ENCODE results near the gene MLXIP. TPM values are rescaled to one million over a fixed set of nuclear protein-coding genes. Genes with fewer than 3 reads are reported as not detected.

Gene MLXIP
- total and polyA plus RNA-seq, 2 of the 13 experiments (the other 11 are each of a cell fraction or from before 2014, with no cell fraction given) = 5.3 to 6.7 TPM

GRCh38 chr12:122062832-122063693, 15.5 kb upstream of the MLXIP start (continued):
- TF ChIP-seq ZNF503 (CRISPR knock-in tag; IDR thresholded peaks at IDR 0.05) (no peak), FUBP1 (CRISPR knock-in tag; IDR thresholded peaks at IDR 0.05; ENCODE audit: borderline replicate concordance) (no peak), ZBED4 (CRISPR knock-in tag; IDR thresholded peaks at IDR 0.05; ENCODE audit: borderline replicate concordance) (no peak), EHMT2 (IDR thresholded peaks at IDR 0.05; ENCODE audit: borderline replicate concordance, low read depth, low read length) (no peak), ZNF841 (CRISPR knock-in tag; IDR thresholded peaks at IDR 0.05; ENCODE audit: borderline replicate concordance) (no peak), ZBTB8A (CRISPR knock-in tag; IDR thresholded peaks at IDR 0.05; ENCODE audit: borderline replicate concordance, low read depth) (no peak), DRAP1 (CRISPR knock-in tag; IDR thresholded peaks at IDR 0.05) (peak; percentile 26; the same call in 1 of the 2 replicates), GPBP1L1 (CRISPR knock-in tag; IDR thresholded peaks at IDR 0.05) (no peak), DR1 (CRISPR knock-in tag; IDR thresholded peaks at IDR 0.05) (no peak), ZNF333 (CRISPR knock-in tag; IDR thresholded peaks at IDR 0.05; ENCODE audit: borderline replicate concordance) (no peak), XBP1 (CRISPR knock-in tag; IDR thresholded peaks at IDR 0.05) (no peak), PCBP2 (optimal IDR thresholded peaks at IDR 0.05; ENCODE audit: low read depth, low read length, poor library complexity, severe bottlenecking) (no peak), ZNF501 (CRISPR knock-in tag; IDR thresholded peaks at IDR 0.05) (no peak; the same call in 1 of the 2 replicates), IKZF1 (IDR thresholded peaks at IDR 0.05) (no peak), HNF4G (IDR thresholded peaks at IDR 0.05; ENCODE audit: borderline replicate concordance, low read depth, low read length) (no peak), HNF4G (CRISPR knock-in tag; IDR thresholded peaks at IDR 0.05; ENCODE audit: borderline replicate concordance, low read depth) (no peak), ASH2L (IDR thresholded peaks at IDR 0.05; ENCODE audit: insufficient read length, low read depth, low read length) (no peak), NFIC (IDR thresholded peaks at IDR 0.05; ENCODE audit: low read length) (no peak), ZSCAN29 (CRISPR knock-in tag; conservative IDR thresholded peaks at IDR 0.05) (no peak; the same call in 1 of the 2 replicates)
